AG04450 (cell line): ENCODE data around the gene PRR20G. TPM values are rescaled to one million over a fixed set of nuclear protein-coding genes. Genes with fewer than 3 reads are reported as not detected.

Source experiments
- CTCF ChIA-PET: fragments of 300-600, 350-600 bp; formaldehyde crosslinking; extraction: SDS; loops from one replicate; lab custom pipeline; 2022; ENCODE audit warnings: antibody characterized with exemption, inconsistent platforms; lab: Charles Lee
- POLR2A ChIA-PET: fragments of 350-600 bp; formaldehyde crosslinking; extraction: SDS; loops from one replicate; lab custom pipeline; 2021; ENCODE audit warnings: antibody characterized with exemption, inconsistent platforms; lab: Yijun Ruan, JAX
- DNase-seq: peaks from one replicate; pipeline ENCODE4 v3.0.0-alpha.2; 2011; ENCODE audit warnings: low read depth, low spot score
- H3K27ac ChIP-seq: one replicate; pipeline ENCODE4 v1.5.1; 2012; ENCODE audit warnings: low read depth, low read length, control low read depth
- H3K27me3 ChIP-seq: one replicate; pipeline ENCODE4 v1.6.0; 2012; ENCODE audit warnings: low read length; ENCODE audit not compliant: control insufficient read depth, insufficient read depth
- H3K4me3 ChIP-seq: 2 replicates; pipeline ENCODE4 v1.5.1; 2011; ENCODE audit warnings: mild to moderate bottlenecking, low read depth, low read length, control low read depth
- H3K9me3 ChIP-seq: 2 replicates; pipeline ENCODE4 v1.5.1; 2012; ENCODE audit warnings: low read length; ENCODE audit not compliant: control insufficient read depth, insufficient read depth
- polyA plus RNA-seq: library from polyadenylated mRNA; depleted of rRNA; stranded (reverse); fragments of >200 nt; gene quantifications from 2 replicates; pipeline ENCODE4 v1.2.3, GENCODE V29; 2011
- TF ChIP-seq, protein P1 (sequence below): IDR thresholded peaks from 2 replicates; pipeline ENCODE4 v1.5.1; 2011; ENCODE audit warnings: low read depth, low read length, control low read depth, inconsistent platforms

PRR20G gene
- polyA plus RNA-seq, 1 experiment = not detected

DNA sequence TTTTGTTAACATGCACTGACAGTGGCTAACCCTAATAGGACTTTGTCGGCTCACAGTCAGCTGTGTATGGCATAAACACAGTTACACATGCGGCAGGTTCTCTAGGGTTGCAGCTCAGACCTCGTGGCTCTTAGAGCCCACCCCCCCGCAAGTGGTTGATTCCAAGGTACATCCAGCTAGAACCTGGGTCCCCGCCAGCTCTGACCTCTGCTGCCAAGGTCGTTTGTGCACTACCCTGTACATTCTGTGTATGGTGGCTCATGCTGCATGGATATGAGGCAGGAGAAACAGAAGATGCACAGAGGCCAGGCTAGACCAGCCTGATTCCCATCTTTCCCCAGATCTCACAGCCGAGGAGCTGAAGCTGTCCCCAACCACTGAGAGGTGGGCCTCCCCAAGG is 25.9 kb downstream of the PRR20G start:
- CTCF ChIA-PET = no interaction called here

DNA sequence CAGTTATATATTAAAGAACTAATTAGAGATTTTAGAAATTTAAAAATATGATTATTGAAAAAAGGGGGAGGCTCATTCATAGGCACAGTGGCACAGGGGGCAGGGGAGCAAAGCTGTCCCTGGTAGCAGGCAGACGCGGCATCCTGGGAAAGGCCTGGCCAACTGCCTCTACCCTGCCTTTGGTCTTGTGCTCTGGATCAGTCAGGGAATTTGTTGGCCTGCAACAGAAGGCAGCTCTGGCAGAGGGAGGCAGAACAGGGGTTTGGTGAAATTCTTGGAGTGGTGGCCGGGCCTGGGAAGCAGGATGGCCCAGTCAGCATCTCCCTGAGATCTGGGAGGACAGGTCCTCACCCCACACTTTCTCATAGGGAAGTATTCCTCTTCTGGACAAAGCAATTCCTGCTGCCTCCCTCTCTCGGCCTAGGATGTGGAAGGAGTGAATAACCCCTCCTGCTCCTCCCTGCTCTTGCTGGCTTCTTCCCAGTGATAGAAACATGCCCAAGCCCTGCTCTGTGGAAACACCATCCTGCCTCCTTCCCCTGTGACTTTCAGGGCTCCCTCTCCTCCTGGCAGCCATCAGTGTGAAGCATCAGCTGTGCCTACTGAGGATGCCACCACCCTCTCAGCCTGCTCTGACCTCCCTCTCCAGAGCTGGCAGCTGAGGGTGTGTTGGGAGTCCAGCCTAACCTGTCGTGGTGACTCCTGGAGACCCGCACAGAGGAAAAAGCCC is 26.9 kb downstream of the PRR20G start:
- TF ChIP-seq, protein P1, sequence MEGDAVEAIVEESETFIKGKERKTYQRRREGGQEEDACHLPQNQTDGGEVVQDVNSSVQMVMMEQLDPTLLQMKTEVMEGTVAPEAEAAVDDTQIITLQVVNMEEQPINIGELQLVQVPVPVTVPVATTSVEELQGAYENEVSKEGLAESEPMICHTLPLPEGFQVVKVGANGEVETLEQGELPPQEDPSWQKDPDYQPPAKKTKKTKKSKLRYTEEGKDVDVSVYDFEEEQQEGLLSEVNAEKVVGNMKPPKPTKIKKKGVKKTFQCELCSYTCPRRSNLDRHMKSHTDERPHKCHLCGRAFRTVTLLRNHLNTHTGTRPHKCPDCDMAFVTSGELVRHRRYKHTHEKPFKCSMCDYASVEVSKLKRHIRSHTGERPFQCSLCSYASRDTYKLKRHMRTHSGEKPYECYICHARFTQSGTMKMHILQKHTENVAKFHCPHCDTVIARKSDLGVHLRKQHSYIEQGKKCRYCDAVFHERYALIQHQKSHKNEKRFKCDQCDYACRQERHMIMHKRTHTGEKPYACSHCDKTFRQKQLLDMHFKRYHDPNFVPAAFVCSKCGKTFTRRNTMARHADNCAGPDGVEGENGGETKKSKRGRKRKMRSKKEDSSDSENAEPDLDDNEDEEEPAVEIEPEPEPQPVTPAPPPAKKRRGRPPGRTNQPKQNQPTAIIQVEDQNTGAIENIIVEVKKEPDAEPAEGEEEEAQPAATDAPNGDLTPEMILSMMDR = no peak
- CTCF ChIA-PET = no interaction called here
- Histone ChIP-seq H3K27ac (no peak overlapping the region), H3K27me3 (peaks cover 3% of the 10 kb centered on the region), H3K4me3 (no peak overlapping the region), H3K9me3 (no peaks in the 10 kb centered on the region)
- POLR2A ChIA-PET = no interaction called here
- no peak for DNase-seq

More for the DNA sequence above, 25.9 kb downstream of the PRR20G start:
- H3K27me3 ChIP-seq = peaks cover 3% of the 10 kb centered on the region
- TF ChIP-seq, protein P1 = no peak
- POLR2A ChIA-PET = interaction anchor here (0.5 kb wide), 1 partner anchor 373 kb away, joined by 3 read pairs; no protein-coding TSS in a partner anchor
- H3K4me3 ChIP-seq = no peak overlapping the region
- no peak for DNase-seq
- H3K27ac ChIP-seq = no peak overlapping the region
- H3K9me3 ChIP-seq = no peaks in the 10 kb centered on the region

DNA sequence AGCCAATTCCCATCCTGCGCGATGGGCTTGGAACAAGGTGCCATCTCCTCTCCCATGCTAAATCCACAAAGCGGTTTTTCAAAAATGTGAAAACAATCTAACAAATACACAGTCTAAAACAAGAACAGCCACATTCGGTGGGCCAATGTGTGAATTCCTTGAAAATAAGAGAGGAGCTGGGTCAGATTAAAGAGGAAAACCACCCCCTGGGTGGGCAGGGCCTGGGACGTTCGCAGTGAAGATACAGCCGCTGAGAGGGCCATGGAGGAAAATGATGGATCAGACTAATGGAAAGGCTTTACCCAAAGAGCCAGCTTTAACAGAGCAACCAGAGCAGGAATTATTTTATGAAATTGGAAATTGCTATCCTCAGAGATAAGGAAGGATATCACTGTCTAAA is 27.4 kb downstream of the PRR20G start:
- CTCF ChIA-PET = no interaction called here

DNA sequence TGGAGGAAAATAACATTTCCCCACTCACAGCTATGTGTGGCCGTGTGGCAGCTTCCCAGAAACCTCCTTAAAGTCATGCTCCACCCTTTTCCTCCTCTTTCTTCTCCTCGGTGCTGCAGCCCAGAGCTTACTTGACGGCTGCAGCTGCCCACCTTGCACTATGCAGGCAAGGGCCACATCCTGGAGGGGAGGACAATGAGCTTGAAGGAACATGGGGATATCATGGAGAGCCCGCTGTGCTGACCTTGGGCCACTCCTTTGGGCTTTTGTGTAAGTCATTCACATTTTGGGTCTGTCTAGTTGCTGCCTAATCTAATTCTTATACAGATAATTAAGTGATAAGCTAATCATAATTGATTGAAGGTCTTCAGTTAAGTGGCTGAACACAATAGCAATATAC is 28.0 kb downstream of the PRR20G start:
- TF ChIP-seq, protein P1 = no peak
- no peak for DNase-seq
- CTCF ChIA-PET = no interaction called here
- no peak overlapping the region for H3K27ac ChIP-seq
- no peaks in the 10 kb centered on the region for H3K9me3 ChIP-seq
- no peak overlapping the region for H3K4me3 ChIP-seq
- H3K27me3 ChIP-seq = peaks cover 3% of the 10 kb centered on the region
- POLR2A ChIA-PET = no interaction called here

More for the DNA sequence above, 27.4 kb downstream of the PRR20G start:
- TF ChIP-seq, protein P1 = no peak
- peaks cover 3% of the 10 kb centered on the region for H3K27me3 ChIP-seq
- POLR2A ChIA-PET = no interaction called here
- H3K4me3 ChIP-seq = no peak overlapping the region
- no peak for DNase-seq
- H3K9me3 ChIP-seq = no peaks in the 10 kb centered on the region
- no peak overlapping the region for H3K27ac ChIP-seq

DNA sequence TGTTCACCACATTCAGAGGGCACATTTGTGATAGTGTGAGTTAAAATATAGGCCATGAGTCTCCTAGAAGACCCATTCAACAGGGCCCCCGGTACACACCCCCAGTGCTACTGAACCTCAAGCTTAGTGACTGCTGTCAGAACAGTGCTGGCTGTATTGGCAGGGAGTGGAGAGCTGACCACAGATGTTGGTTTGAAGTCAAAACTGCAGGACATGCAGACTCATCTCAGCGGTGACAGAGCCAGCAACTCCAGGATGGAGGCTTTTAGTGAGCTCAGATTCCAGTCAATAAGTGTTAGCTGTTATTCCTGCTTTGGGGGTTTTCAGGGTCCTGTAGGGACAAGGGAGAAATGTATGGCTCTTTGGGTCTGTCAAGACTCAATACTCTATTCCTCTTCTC is 29.1 kb downstream of the PRR20G start:
- TF ChIP-seq, protein P1 = no peak
- no peak overlapping the region for H3K4me3 ChIP-seq
- CTCF ChIA-PET = no interaction called here
- POLR2A ChIA-PET = no interaction called here
- no peaks in the 10 kb centered on the region for H3K9me3 ChIP-seq
- DNase-seq = no peak
- H3K27me3 ChIP-seq = peaks cover 3% of the 10 kb centered on the region
- H3K27ac ChIP-seq = no peak overlapping the region
